ENCODE results near the gene ARMC2.

Gene ARMC2

DNA sequence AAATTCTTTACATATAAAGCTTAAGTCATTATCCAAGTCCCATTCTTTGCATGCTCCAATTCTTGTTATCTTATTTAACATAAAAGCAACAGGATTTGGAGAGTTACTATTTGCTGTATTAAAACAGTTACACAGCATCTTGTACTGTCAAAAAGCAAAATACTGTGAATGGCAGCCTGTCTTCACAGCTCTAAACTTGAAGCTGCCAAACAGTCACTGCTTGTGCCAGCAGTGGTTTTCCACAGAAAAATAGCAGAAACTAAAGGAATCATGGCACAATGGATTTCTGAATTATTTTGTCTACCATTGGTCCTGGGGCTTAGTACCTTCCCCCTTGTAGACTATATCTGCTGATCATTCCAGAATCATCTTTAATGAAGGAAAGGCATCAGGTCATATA is 138.9 kb downstream of the ARMC2 start:
- Histone ChIP-seq H3K36me3 (replicated peaks) (peaks cover 11% of the 10 kb centered on the region), H3K4me3 (ENCODE audit: low read depth, low read length) (no peak overlapping the region), H3K27me3 (replicated peaks) (no peaks in the 10 kb centered on the region), H3K27ac (no peak overlapping the region)
- in situ Hi-C loops (cut with HindIII; ENCODE audit: low pct_ligation_motif_present, low sequenced_read_pairs) = no loop called here
- DNase-seq = no peak
- TF ChIP-seq, protein P1, sequence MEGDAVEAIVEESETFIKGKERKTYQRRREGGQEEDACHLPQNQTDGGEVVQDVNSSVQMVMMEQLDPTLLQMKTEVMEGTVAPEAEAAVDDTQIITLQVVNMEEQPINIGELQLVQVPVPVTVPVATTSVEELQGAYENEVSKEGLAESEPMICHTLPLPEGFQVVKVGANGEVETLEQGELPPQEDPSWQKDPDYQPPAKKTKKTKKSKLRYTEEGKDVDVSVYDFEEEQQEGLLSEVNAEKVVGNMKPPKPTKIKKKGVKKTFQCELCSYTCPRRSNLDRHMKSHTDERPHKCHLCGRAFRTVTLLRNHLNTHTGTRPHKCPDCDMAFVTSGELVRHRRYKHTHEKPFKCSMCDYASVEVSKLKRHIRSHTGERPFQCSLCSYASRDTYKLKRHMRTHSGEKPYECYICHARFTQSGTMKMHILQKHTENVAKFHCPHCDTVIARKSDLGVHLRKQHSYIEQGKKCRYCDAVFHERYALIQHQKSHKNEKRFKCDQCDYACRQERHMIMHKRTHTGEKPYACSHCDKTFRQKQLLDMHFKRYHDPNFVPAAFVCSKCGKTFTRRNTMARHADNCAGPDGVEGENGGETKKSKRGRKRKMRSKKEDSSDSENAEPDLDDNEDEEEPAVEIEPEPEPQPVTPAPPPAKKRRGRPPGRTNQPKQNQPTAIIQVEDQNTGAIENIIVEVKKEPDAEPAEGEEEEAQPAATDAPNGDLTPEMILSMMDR (IDR thresholded peaks at IDR 0.05; ENCODE audit: low read depth, low read length, missing control alignments) = no peak

DNA sequence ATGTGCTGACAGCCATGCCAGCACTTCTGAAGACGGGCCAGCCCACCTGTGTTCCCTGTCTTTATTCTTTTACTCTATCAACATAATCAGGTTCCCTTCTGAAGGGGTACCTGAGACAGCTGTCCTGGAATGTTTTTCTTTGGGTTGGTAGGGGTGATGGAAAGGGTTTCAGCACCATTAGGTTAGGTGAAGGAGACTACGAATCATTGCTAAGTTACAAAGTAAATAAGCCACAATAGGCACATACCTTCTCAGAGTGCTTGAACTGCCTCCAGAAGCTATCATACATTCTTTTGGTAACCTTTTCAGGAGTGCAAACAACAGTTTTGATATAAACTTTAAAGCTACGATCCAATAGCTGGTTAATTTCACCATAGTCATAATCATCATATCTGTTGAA is 140.1 kb downstream of the ARMC2 start:
- in situ Hi-C loops (cut with HindIII; ENCODE audit: low pct_ligation_motif_present, low sequenced_read_pairs) = no loop called here
- TF ChIP-seq, protein P1 (IDR thresholded peaks at IDR 0.05; ENCODE audit: low read depth, low read length, missing control alignments) = no peak
- Histone ChIP-seq H3K36me3 (replicated peaks) (peaks cover 15% of the 10 kb centered on the region), H3K27ac (no peak overlapping the region), H3K4me3 (ENCODE audit: low read depth, low read length) (no peak overlapping the region), H3K27me3 (replicated peaks) (no peaks in the 10 kb centered on the region)
- DNase-seq = no peak

DNA sequence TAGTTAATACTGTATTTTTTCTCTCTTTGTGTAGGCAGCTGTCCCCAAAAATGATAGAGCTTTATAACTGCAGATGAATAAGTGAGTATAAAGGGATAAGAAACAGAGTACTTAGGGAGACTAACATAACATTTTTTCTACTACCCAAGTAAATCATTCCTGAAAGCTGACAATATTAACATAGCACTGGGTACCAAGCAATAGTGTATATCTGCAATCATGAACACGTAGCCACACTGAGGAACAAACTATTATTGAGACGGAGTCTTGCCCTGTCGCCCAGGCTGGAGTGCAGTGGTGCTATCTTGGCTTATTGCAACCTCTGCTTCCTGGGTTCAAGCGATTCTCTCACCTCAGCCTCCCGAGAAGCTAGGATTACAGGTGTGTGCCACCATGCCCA is 140.5 kb downstream of the ARMC2 start:
- peaks cover 17% of the 10 kb centered on the region for H3K36me3 ChIP-seq (replicated peaks)
- no peak overlapping the region for H3K4me3 ChIP-seq (ENCODE audit: low read depth, low read length)
- TF ChIP-seq, protein P1 (IDR thresholded peaks at IDR 0.05; ENCODE audit: low read depth, low read length, missing control alignments) = no peak
- in situ Hi-C loops (cut with HindIII; ENCODE audit: low pct_ligation_motif_present, low sequenced_read_pairs) = no loop called here
- no peak overlapping the region for H3K27ac ChIP-seq
- no peak for DNase-seq
- no peaks in the 10 kb centered on the region for H3K27me3 ChIP-seq (replicated peaks)

DNA sequence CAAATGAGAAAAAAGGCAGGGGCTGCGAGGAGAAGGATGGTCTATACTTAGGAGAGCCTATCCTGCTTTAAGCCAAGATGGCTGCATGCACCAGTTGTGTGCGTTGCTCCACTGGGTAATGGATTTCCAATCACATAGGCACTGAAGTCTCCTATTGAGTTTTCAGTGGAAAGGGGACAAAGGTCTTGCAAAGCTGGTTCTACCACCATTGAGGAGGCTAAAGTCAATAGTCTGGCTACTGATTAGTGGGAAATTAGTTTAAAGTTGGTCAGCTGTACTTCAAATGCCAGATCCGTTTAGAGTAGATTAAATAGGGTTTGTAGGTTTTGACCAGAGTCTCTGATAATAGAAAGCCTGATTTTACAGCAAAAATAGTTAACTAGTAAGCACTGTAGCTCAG is 141.5 kb downstream of the ARMC2 start:
- in situ Hi-C loops (cut with HindIII; ENCODE audit: low pct_ligation_motif_present, low sequenced_read_pairs) = no loop called here
- TF ChIP-seq, protein P1 (IDR thresholded peaks at IDR 0.05; ENCODE audit: low read depth, low read length, missing control alignments) = no peak
- no peaks in the 10 kb centered on the region for H3K27me3 ChIP-seq (replicated peaks)
- peaks cover 18% of the 10 kb centered on the region for H3K36me3 ChIP-seq (replicated peaks)
- no peak overlapping the region for H3K4me3 ChIP-seq (ENCODE audit: low read depth, low read length)
- H3K27ac ChIP-seq = no peak overlapping the region
- DNase-seq = no peak

DNA sequence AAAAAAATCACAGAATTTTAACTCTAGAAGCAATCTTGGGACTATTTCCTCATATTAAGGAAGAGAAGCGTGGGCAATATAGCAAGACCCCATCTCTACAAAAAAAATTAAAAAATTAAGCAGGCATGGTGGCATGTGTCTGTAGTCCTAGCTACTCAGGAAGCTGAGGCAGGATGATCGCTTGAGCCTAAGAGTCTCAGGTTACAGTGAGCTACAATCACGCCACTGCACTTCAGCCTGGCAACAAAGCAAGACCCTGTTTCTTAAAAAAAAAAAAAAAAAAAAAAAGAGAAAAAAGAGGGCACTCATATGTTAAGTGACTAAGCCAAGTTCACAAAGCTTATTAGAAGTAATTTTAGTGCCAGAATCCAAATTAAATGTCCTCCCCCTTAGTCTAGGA is 145.7 kb downstream of the ARMC2 start:
- in situ Hi-C loops (cut with HindIII; ENCODE audit: low pct_ligation_motif_present, low sequenced_read_pairs) = no loop called here
- no peak for DNase-seq
- Histone ChIP-seq H3K36me3 (replicated peaks) (peaks cover 13% of the 10 kb centered on the region), H3K4me3 (ENCODE audit: low read depth, low read length) (no peak overlapping the region), H3K27me3 (replicated peaks) (no peaks in the 10 kb centered on the region), H3K27ac (no peak overlapping the region)
- TF ChIP-seq, protein P1 (IDR thresholded peaks at IDR 0.05; ENCODE audit: low read depth, low read length, missing control alignments) = no peak

DNA sequence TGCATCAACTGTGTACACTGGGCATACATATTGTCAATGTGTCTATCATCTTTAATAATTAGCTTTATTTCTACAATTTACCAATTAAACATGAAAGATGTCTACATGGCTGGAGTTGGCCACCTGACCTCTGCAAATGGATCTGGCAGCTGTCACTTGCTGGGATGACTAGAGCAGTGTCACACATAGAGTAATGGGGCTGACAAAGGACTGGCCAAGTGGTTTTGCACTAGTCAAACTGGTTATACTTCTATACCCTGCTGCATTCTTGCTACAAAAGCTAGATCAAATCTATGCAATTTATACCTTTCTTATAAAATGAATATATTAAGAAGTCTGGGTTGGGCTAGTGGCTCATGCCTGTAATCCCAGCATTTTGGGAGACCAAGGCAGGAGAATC is 147.1 kb downstream of the ARMC2 start:
- Histone ChIP-seq H3K27me3 (replicated peaks) (no peaks in the 10 kb centered on the region), H3K4me3 (ENCODE audit: low read depth, low read length) (no peak overlapping the region), H3K36me3 (replicated peaks) (peaks cover 10% of the 10 kb centered on the region), H3K27ac (no peak overlapping the region)
- no peak for DNase-seq
- in situ Hi-C loops (cut with HindIII; ENCODE audit: low pct_ligation_motif_present, low sequenced_read_pairs) = no loop called here
- TF ChIP-seq, protein P1 (IDR thresholded peaks at IDR 0.05; ENCODE audit: low read depth, low read length, missing control alignments) = no peak

All from brain microvascular endothelial cell (primary cell).